ENCODE data around the gene RXFP4. TPM values are rescaled to one million over a fixed set of nuclear protein-coding genes. Genes with fewer than 3 reads are reported as not detected.

RXFP4 gene
- total RNA-seq, 1 donor from 2014 or later, result not detected

GRCh38 chr1:155968670-155969069 lies 27.2 kb downstream of the RXFP4 start:
- peaks cover 60% of the 10 kb centered on the region for H3K36me3 Mint-ChIP-seq (ENCODE audit: low read depth, unreplicated experiment)
- peak overlapping the region; percentile 78 for H3K4me3 Mint-ChIP-seq (ENCODE audit: unreplicated experiment)
- peaks cover 18% of the 10 kb centered on the region for H3K27me3 Mint-ChIP-seq (ENCODE audit: unreplicated experiment)
- no peaks in the 10 kb centered on the region for H3K9me3 Mint-ChIP-seq (ENCODE audit: unreplicated experiment)
- TF ChIP-seq CTCF (IDR thresholded peaks at IDR 0.05; ENCODE audit: unreplicated experiment), result no peak
- H3K27ac Mint-ChIP-seq (ENCODE audit: unreplicated experiment), result peak overlapping the region; percentile 99
- peaks cover 83% of the 10 kb centered on the region for H3K4me1 Mint-ChIP-seq (ENCODE audit: unreplicated experiment)
- DNase-seq (ENCODE audit: low spot score), result no peak

DNA sequence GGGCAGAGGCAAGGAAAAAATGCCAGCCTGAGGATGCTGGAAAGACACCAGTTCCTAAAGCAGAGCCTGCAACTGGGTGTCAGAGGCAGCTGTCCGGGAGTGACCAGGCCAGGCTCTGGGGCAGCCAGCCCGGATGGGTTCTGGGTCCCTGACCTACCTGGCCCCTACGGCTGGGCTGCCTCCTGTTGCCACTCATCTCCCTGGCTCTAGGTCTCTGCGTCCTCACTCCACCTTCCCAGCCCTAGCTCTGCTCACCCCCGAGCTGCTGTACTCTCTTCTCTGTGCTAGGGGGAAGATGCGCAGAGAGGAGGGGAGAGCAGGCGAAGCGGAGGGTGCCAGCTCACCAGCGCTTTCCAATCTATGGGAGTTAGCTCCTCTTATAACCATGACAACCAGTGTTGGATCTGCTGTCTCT lies 27.9 kb downstream of the RXFP4 start:
- Mint-ChIP-seq H3K9me3 (ENCODE audit: unreplicated experiment) (no peaks in the 10 kb centered on the region), H3K27ac (ENCODE audit: unreplicated experiment) (peak overlapping the region; percentile 99), H3K4me3 (ENCODE audit: unreplicated experiment) (peak overlapping the region; percentile 85), H3K27me3 (ENCODE audit: unreplicated experiment) (peaks cover 20% of the 10 kb centered on the region), H3K4me1 (ENCODE audit: unreplicated experiment) (peaks cover 86% of the 10 kb centered on the region), H3K36me3 (ENCODE audit: low read depth, unreplicated experiment) (peaks cover 56% of the 10 kb centered on the region)
- no peak for DNase-seq (ENCODE audit: low spot score)
- TF ChIP-seq CTCF (IDR thresholded peaks at IDR 0.05; ENCODE audit: unreplicated experiment), result no peak

DNA sequence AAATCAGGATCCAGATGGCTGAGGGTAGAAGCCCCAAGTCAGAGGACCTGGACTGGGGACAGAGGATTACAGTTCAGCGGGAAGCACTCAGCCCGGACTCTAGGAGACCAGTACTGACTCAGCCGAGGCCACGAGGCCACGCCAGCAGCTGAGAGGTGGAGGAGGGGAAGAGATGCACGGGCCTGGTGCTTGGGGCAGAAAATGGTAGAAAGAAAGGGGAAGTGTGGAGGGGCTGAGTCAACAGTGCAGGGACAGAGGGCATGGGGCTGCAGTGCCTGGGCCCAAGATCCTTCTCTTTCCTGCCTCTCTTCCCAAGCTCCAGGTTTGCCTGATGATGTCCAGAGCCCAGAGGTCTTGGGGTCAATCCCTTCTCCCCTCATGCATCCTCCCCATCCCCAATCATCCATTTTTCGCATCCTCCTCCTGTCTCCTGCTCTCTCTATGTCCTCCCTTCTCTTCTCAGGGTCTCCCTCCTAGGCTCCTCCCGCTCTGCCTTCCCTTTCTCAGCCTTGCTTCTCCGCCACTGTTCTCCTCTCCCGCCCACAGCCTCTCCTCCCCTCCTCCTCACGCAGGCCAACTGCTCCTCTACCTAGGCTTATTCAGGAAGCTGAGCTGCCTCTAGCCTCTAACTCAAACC lies 29.2 kb downstream of the RXFP4 start:
- no peaks in the 10 kb centered on the region for H3K9me3 Mint-ChIP-seq (ENCODE audit: unreplicated experiment)
- TF ChIP-seq CTCF (IDR thresholded peaks at IDR 0.05; ENCODE audit: unreplicated experiment), result no peak
- H3K36me3 Mint-ChIP-seq (ENCODE audit: low read depth, unreplicated experiment), result peaks cover 50% of the 10 kb centered on the region
- H3K4me3 Mint-ChIP-seq (ENCODE audit: unreplicated experiment), result peak overlapping the region; percentile 85
- H3K27me3 Mint-ChIP-seq (ENCODE audit: unreplicated experiment), result peaks cover 25% of the 10 kb centered on the region
- DNase-seq (ENCODE audit: low spot score), result no peak
- peaks cover 92% of the 10 kb centered on the region for H3K4me1 Mint-ChIP-seq (ENCODE audit: unreplicated experiment)
- H3K27ac Mint-ChIP-seq (ENCODE audit: unreplicated experiment), result peak overlapping the region; percentile 99

- no peaks in the 10 kb centered on the region for H3K9me3 Mint-ChIP-seq (ENCODE audit: unreplicated experiment)
- H3K4me1 Mint-ChIP-seq (ENCODE audit: unreplicated experiment), result peaks cover 93% of the 10 kb centered on the region
- peaks cover 51% of the 10 kb centered on the region for H3K36me3 Mint-ChIP-seq (ENCODE audit: low read depth, unreplicated experiment)
- H3K4me3 Mint-ChIP-seq (ENCODE audit: unreplicated experiment), result peak overlapping the region; percentile 62
- DNase-seq (ENCODE audit: low spot score), result no peak
- peak overlapping the region; percentile 85 for H3K27ac Mint-ChIP-seq (ENCODE audit: unreplicated experiment)
- no peak for TF ChIP-seq CTCF (IDR thresholded peaks at IDR 0.05; ENCODE audit: unreplicated experiment)
- H3K27me3 Mint-ChIP-seq (ENCODE audit: unreplicated experiment), result peaks cover 31% of the 10 kb centered on the region
Observed at GRCh38 chr1:155971910-155972809, 30.7 kb downstream of the RXFP4 start.

DNA sequence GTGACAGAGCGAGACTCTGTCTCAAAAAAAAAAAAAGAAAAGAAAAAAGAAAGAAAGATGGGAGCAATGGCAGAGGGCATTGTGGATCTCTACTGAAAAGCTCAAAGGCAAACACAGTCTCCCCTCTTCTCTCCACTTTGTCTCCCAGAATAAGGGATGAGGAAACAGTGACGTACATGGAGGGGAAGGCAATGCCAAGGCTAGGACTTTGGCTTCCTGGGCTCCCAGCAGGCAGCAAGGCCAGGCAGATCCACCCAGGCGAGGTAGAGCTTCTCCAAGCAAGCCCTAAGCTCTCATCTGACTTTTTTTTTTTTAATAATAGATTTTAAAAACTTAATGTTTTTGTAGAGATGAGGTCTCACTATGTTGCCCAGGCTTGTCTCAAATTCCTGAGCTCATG lies 32.3 kb downstream of the RXFP4 start:
- Mint-ChIP-seq H3K4me3 (ENCODE audit: unreplicated experiment) (peak overlapping the region; percentile 81), H3K4me1 (ENCODE audit: unreplicated experiment) (peaks cover 83% of the 10 kb centered on the region), H3K27me3 (ENCODE audit: unreplicated experiment) (peaks cover 31% of the 10 kb centered on the region), H3K36me3 (ENCODE audit: low read depth, unreplicated experiment) (peaks cover 45% of the 10 kb centered on the region), H3K9me3 (ENCODE audit: unreplicated experiment) (no peaks in the 10 kb centered on the region), H3K27ac (ENCODE audit: unreplicated experiment) (peak overlapping the region; percentile 85)
- TF ChIP-seq CTCF (IDR thresholded peaks at IDR 0.05; ENCODE audit: unreplicated experiment), result no peak
- DNase-seq (ENCODE audit: low spot score), result no peak
